Glomerular endothelial cell (primary cell): ENCODE results near the gene EMC8. TPM values are rescaled to one million over a fixed set of nuclear protein-coding genes. Genes with fewer than 3 reads are reported as not detected.

ENCODE experiments used
- DNase-seq: peaks from one replicate; pipeline ENCODE4 v3.0.0-alpha.2; 2011; ENCODE audit warnings: low read depth, low spot score; ENCODE audit errors: extremely low read depth
- total RNA-seq: library from RNA; depleted of rRNA; stranded (reverse); fragments of >200 nt; gene quantifications from 2 replicates; pipeline ENCODE4 v1.2.3, GENCODE V29; 2015

The EMC8 gene
- total RNA-seq, 1 donor from 2014 or later = 48.7 TPM

DNA sequence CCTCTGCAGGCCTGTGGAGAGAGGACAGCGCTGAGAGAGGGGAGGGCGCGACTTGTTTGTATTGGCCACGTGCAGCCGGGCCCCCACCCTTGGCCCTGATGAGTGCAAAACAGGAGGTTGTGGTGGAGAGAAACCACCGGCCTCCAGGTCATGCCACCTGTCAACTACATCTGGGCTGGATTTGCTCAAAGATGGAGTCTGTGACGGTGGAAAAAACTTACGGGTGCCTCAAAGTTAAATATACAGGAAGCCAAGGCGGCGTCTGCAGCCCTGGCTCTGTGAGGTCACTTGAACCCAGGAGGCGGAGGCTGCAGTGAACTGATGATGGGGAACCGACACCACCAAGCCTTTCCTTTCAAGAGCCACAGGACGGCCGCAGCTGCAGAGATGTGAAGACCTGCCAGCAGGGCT lies 64.1 kb downstream of the EMC8 start:
- no peak for DNase-seq

DNA sequence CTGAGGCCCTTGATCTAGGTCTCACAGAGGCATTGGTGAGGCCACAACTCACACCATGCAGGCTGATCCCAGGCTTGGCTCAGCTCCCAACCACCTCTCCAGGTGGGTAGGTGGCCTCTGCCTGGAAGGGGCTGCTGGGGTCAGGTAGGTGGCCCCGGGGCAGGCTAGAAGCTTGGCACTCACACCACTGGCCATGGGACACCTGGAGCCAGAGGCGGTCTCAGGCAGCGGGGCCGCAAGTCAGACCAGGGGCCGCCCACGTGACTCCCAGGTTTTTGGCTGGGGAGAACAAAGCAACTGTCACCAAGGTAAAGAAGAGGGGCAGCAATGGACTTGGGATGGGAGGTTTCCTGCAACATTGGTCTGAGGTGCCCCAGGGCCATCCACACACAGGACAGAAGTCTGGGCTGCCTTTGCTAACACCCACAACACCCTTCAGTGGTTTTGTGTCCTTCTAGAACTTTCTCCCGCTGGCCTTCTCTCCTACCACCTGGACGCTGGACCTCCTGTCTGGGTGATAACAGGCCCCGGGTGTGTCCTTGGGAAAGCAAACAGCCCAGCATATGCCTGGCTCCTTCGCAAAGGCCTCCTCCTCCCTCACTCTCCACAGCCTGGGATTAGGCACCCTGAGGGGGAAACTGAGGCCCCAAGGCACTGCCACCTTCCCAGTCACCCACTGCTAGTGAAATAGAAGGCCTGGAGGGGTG lies 64.9 kb downstream of the EMC8 start:
- DNase-seq = no peak

DNA sequence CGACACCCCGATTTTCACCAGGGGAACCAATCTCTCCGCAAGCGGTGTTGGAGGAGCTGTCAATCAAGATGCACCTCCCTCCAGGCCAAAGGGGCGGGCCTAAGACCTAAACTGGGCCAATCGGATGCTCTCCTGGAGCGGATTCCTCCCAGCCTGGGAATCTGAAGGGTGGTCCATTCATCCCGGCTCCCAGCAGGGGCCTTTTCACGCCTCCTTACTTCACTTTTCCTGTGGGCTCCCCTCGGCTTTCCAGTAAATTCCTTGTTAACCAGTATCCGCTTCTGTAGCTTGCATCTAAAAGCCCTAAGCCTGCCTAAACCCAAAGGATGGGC lies 65.5 kb downstream of the EMC8 start:
- no peak for DNase-seq

DNA sequence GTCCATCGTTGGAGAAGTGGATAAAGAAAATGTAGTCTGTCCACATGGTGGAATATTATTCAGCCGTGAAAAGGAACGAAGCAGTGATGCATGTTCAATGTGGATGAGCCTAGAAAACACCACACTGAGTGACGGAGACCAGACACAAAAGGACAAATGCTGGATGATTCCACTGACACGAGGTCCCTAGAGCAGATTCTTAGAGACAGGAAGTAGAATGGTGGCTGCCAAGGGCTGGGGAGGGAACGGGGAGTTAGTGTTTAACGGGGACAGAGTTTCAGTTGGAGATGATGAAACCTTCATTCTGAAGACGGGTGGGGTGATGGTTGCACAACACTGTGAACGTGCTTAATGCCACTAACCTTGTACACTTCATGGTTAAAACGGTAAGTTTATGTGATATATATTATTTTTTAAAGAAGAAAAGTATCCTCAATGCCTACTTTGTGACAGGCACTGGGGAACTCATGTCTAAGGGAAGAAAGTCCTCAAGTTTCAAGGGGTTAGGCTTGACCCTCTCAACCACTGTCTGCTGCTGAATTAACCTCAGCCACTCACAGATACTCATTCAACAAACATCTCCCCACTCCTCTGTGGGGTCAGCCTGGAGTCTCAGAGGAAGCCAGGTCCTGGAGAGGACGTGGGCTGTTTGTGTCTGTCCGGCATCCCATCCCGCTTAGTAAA lies 66.0 kb downstream of the EMC8 start:
- no peak for DNase-seq

DNA sequence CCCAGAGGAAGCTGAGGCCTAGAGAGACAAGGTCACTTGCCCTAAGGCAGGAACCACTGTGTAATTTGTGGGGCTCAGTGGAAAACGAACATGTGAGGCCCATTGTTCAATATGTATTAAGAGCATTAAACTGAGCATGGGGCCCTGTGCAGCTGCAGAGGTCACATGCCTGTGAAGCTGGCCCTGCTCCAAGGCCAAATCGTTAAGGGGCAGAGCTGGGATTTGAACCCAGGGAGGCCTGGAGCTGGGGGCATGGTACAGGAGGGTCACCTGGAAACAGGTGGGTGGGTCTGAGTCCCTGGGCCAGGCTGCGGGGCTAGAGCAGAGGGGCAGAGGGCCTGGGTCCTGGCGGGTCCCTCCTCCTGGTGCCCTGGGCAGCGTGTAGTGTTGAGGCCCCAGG lies 68.2 kb downstream of the EMC8 start:
- no peak for DNase-seq

DNA sequence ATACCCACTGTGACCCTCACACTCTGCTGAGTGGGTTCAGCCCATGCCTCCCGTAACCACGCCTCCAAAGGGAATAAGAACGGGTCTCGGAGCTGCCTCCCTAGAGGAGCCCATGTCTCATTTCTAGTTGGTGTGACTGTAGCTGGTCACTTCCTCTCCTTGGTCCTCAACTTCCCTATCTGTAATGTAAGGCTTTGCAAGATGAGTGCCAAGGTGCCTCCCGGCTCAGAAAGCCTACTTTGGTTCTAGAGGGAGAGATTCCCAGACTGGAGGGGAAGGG lies 69.2 kb downstream of the EMC8 start:
- DNase-seq = no peak

DNA sequence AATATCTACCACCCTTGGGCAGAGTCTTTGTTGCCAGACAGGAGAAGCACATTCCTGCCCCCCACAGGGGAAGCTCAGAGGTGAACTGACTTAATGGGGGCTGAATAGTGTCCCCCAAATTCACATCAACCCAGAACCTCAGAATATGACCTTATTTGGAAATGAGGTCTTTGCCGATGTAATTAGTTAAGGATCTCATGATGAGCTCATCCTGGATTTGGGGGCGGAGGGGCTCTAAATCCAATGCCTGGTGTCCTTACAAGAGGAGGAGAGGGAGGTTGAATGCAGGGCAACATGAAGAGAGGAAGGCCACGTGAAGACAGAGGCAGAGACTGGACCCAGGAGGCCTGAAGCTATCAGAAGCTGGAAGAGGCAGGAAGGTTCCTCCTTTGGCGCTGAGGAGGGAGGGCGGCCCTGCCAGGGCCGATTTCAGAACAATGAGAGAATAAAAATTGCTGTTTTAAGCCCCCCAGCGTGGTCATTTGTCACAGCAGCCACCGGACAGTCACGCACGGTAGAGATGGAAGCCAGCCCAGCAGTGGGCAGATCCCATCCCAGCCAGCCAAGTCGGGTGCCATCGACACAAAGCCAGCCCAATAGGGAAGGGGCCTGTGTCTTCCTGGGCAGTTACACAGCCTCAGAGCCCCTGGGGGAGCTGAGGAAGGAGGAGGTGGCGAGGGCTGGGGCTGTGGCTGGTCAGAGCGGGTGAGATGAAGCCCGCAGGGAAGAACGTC lies 69.7 kb downstream of the EMC8 start:
- DNase-seq = no peak

DNA sequence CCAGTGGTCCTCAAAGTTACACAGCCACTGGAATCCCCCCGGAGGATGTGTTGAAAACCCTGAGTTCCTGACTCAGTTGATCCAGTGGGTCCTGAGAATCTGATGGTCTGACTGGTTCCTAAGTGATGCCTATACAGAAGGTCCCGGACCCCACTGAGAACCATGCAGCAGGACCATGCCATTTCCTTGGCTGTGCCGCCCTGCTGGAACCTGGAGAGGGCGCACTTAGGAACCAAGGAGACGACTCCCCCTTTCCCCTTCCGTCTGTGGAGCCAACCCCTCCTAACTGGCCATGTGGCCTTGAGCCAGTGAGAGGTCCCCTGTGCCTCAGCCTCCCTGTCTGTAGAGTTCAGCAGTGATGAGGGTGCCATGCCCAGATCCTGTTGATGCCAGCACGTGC lies 70.5 kb downstream of the EMC8 start:
- DNase-seq = no peak

Other genes starting within 250 kb of the EMC8 start
- gene GSE1, start 186.2 kb downstream of the EMC8 start, total RNA-seq = 19.9 and 30.5 TPM in 2 replicates
- 3.2 and 6.1 TPM in 2 replicates for gene GINS2, start 110.6 kb downstream of the EMC8 start, total RNA-seq
- 20.2 and 22.8 TPM in 2 replicates for gene C16orf74, start 48.4 kb downstream of the EMC8 start, total RNA-seq
- gene COX4I1, start 151 bp upstream of the EMC8 start, total RNA-seq = 548 and 742 TPM in 2 replicates
- 0.63 and 1.5 TPM in 2 replicates for gene IRF8, start 99.6 kb upstream of the EMC8 start, total RNA-seq